ENCODE data around the gene TTLL5.

TTLL5 gene

DNA sequence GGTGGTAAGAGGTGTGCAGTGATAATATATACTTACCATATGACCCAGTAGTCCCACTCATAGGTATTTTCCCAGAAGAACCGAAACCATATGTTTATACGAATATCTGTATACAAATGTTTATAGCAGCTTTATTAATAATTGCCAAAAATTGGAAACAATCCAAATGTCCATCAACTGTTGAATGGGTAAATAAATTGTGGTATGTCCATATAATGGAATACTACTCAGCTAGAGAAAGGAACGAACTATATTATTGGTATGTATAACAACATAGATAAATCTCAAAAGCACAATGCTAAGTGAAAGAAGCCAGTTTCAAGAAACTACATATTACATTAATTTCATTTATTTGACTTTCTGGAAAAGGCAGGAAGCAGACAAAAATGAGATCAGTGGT is 66.1 kb downstream of the TTLL5 start:
- no peak overlapping the region for H2BK5ac ChIP-seq (ENCODE audit: low read depth, low read length, poor library complexity, severe bottlenecking)
- no peak overlapping the region for H3K4me2 ChIP-seq (ENCODE audit: low read length, poor library complexity, severe bottlenecking)
- no peak overlapping the region for H2BK120ac ChIP-seq (ENCODE audit: low read depth, low read length)

DNA sequence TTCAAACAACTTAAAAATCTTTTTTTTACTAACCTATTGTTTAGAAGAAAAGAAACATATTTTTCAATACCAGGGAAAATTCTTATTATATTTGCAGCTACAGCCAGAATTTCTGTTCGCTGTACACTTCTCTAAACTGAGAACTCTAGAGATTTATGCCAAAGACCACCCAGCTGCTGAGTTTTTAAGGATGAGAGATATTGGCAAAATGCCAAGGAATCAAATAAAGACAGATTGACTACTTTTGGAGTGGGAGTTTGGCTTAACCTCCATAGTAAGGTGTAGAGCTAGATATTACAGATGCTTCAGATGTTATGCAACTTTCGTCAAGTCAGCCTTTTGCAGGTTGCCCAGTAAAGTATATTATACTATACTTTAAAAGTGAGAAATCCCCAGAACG is 71.8 kb downstream of the TTLL5 start:
- Histone ChIP-seq H3K4me2 (ENCODE audit: low read length, poor library complexity, severe bottlenecking) (no peak overlapping the region), H2BK12ac (ENCODE audit: low read length in 2 of 2) (no peak overlapping the region), H3K14ac (ENCODE audit: low read length in 2 of 2) (no peak overlapping the region), H4K91ac (ENCODE audit: low read length) (no peak overlapping the region), H3K9ac (ENCODE audit: low read length) (no peak overlapping the region), H3K4ac (ENCODE audit: low read depth in 1 of 2, low read length in 2 of 2) (no peak overlapping the region), H3K36me3 (ENCODE audit: control insufficient read depth in 1 of 2, insufficient read depth in 2 of 2, low read depth in 1 of 2, low read length in 2 of 2) (peaks cover 3 to 59% of the 10 kb centered on the region in 2 experiments), H2BK15ac (ENCODE audit: low read depth, poor library complexity, severe bottlenecking) (no peak overlapping the region), H3K9me3 (ENCODE audit: control insufficient read depth, low read length) (no peaks in the 10 kb centered on the region), H2BK5ac (ENCODE audit: low read depth, low read length, poor library complexity, severe bottlenecking) (no peak overlapping the region), H2BK120ac (ENCODE audit: low read depth, low read length) (no peak overlapping the region), H3K27me3 (ENCODE audit: control insufficient read depth in 1 of 2, insufficient read depth in 1 of 2, low read length in 2 of 2) (no peaks in the 10 kb centered on the region), H3K79me1 (replicated peaks; ENCODE audit: low read length, poor library complexity, severe bottlenecking) (no peaks in the 10 kb centered on the region), H2AK5ac (ENCODE audit: low read length, severe bottlenecking) (no peak overlapping the region), H4K8ac (ENCODE audit: low read length) (no peak overlapping the region), H3K27ac (ENCODE audit: low read length, poor library complexity, severe bottlenecking) (no peak overlapping the region), H2AFZ (ENCODE audit: low read depth, low read length) (no peak overlapping the region), H3K18ac (ENCODE audit: low read depth in 1 of 2, low read length in 2 of 2) (no peak overlapping the region), H3K23ac (ENCODE audit: low read length in 2 of 2) (no peak overlapping the region), H3K4me3 (ENCODE audit: insufficient read depth in 1 of 2, low read depth in 1 of 2, low read length in 2 of 2) (no peak overlapping the region), H3K4me1 (ENCODE audit: control insufficient read depth, insufficient read depth, low read depth, low read length) (no peaks in the 10 kb centered on the region)
- DNase-seq: no peak
- 99% methylated on average over 3 of the region's 3 CpGs for WGBS

More for the DNA sequence above, 66.1 kb downstream of the TTLL5 start:
- Histone ChIP-seq H3K4ac (ENCODE audit: low read depth in 1 of 2, low read length in 2 of 2) (no peak overlapping the region), H3K23ac (ENCODE audit: low read length in 2 of 2) (no peak overlapping the region), H2BK12ac (ENCODE audit: low read length in 2 of 2) (no peak overlapping the region), H3K9ac (ENCODE audit: low read length) (no peak overlapping the region), H3K79me1 (replicated peaks; ENCODE audit: low read length, poor library complexity, severe bottlenecking) (peaks cover 3% of the 10 kb centered on the region), H2AFZ (ENCODE audit: low read depth, low read length) (no peak overlapping the region), H4K91ac (ENCODE audit: low read length) (no peak overlapping the region), H3K14ac (ENCODE audit: low read length in 2 of 2) (no peak overlapping the region), H3K36me3 (ENCODE audit: control insufficient read depth in 1 of 2, insufficient read depth in 2 of 2, low read depth in 1 of 2, low read length in 2 of 2) (peaks cover 5 to 22% of the 10 kb centered on the region in 2 experiments), H3K18ac (ENCODE audit: low read depth in 1 of 2, low read length in 2 of 2) (no peak overlapping the region), H2AK5ac (ENCODE audit: low read length, severe bottlenecking) (no peak overlapping the region), H3K27ac (ENCODE audit: low read length, poor library complexity, severe bottlenecking) (no peak overlapping the region), H2BK15ac (ENCODE audit: low read depth, poor library complexity, severe bottlenecking) (no peak overlapping the region), H3K9me3 (ENCODE audit: control insufficient read depth, low read length) (peaks cover 6% of the 10 kb centered on the region), H3K4me3 (ENCODE audit: insufficient read depth in 1 of 2, low read depth in 1 of 2, low read length in 2 of 2) (no peak overlapping the region), H3K4me1 (ENCODE audit: control insufficient read depth, insufficient read depth, low read depth, low read length) (no peaks in the 10 kb centered on the region), H3K27me3 (ENCODE audit: control insufficient read depth in 1 of 2, insufficient read depth in 1 of 2, low read length in 2 of 2) (no peaks in the 10 kb centered on the region), H4K8ac (ENCODE audit: low read length) (no peak overlapping the region)
- DNase-seq: no peak
- WGBS: no CpG with 5 or more reads among the region's 3 CpGs

DNA sequence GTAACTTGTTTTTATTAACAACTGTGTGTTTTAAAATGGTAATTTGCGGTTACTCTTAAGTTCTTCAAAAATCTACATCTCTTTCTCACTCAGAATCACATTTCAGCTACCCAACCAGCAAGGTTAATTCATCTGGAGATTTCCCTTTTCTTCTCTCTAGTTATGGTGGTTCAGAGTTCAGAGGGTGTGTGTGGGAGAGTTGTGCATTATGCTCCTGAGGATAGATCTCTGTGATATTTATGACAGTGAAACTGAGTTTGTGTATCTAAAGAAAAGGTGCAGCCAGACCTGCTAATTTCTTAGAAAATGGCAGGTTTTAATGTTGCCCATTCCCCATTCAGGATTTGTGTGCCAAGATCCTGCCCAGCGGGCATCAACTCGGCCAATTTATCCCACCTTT is 73.8 kb downstream of the TTLL5 start:
- 100% methylated on average over 2 of the region's 3 CpGs for WGBS
- Histone ChIP-seq H3K4me3 (ENCODE audit: insufficient read depth in 1 of 2, low read depth in 1 of 2, low read length in 2 of 2) (no peak overlapping the region), H2BK5ac (ENCODE audit: low read depth, low read length, poor library complexity, severe bottlenecking) (no peak overlapping the region), H3K36me3 (ENCODE audit: control insufficient read depth in 1 of 2, insufficient read depth in 2 of 2, low read depth in 1 of 2, low read length in 2 of 2) (peaks cover 3 to 55% of the 10 kb centered on the region in 2 experiments), H2BK120ac (ENCODE audit: low read depth, low read length) (no peak overlapping the region), H2AK5ac (ENCODE audit: low read length, severe bottlenecking) (no peak overlapping the region), H2BK15ac (ENCODE audit: low read depth, poor library complexity, severe bottlenecking) (no peak overlapping the region), H4K8ac (ENCODE audit: low read length) (no peak overlapping the region), H3K9me3 (ENCODE audit: control insufficient read depth, low read length) (no peaks in the 10 kb centered on the region), H3K4me2 (ENCODE audit: low read length, poor library complexity, severe bottlenecking) (no peak overlapping the region), H3K23ac (ENCODE audit: low read length in 2 of 2) (no peak overlapping the region), H3K27me3 (ENCODE audit: control insufficient read depth in 1 of 2, insufficient read depth in 1 of 2, low read length in 2 of 2) (no peaks in the 10 kb centered on the region), H3K14ac (ENCODE audit: low read length in 2 of 2) (no peak overlapping the region), H4K91ac (ENCODE audit: low read length) (no peak overlapping the region), H3K18ac (ENCODE audit: low read depth in 1 of 2, low read length in 2 of 2) (no peak overlapping the region), H3K79me1 (replicated peaks; ENCODE audit: low read length, poor library complexity, severe bottlenecking) (peaks cover 2% of the 10 kb centered on the region), H3K4me1 (ENCODE audit: control insufficient read depth, insufficient read depth, low read depth, low read length) (no peaks in the 10 kb centered on the region), H3K4ac (ENCODE audit: low read depth in 1 of 2, low read length in 2 of 2) (no peak overlapping the region), H2AFZ (ENCODE audit: low read depth, low read length) (no peak overlapping the region), H2BK12ac (ENCODE audit: low read length in 2 of 2) (no peak overlapping the region), H3K9ac (ENCODE audit: low read length) (no peak overlapping the region), H3K27ac (ENCODE audit: low read length, poor library complexity, severe bottlenecking) (no peak overlapping the region)
- no peak for DNase-seq

DNA sequence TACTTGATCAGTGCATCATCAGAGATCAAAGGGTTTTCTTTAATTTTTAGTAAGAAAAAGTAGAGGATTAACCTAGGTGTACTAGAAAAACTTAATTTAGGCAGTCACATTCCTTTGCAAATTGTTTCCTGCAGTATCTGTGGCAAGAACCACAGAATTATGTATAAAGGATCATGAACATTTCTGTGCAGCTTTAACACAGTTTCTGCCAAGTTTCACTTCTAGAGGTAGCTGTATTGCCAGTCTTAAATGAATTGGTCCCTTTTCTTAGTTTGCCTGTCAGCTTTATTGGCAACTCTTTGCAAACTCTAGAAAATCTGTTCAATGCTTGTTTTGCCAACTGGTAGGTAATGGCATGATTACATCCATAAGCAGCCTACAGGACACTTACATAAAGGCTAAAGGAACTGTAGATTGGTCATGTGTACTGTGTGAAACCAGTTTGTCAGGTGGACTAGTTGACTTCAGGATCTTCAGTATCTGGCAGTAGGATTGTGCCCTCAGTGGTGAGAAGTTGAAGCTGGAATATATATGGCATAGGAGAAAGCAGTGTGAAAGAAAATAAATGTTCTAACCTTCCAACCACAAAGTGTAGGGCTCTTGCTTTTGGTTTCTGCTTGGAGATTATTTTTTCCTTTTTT is 75.9 kb downstream of the TTLL5 start:
- no peak overlapping the region for H2BK12ac ChIP-seq (ENCODE audit: low read length in 2 of 2)
- no peak overlapping the region for H3K9ac ChIP-seq (ENCODE audit: low read length)
- H3K4me3 ChIP-seq (ENCODE audit: insufficient read depth in 1 of 2, low read depth in 1 of 2, low read length in 2 of 2): no peak overlapping the region
- peaks cover 3% of the 10 kb centered on the region for H3K79me1 ChIP-seq (replicated peaks; ENCODE audit: low read length, poor library complexity, severe bottlenecking)
- H4K91ac ChIP-seq (ENCODE audit: low read length): no peak overlapping the region
- no peak overlapping the region for H3K4me2 ChIP-seq (ENCODE audit: low read length, poor library complexity, severe bottlenecking)
- H2AK5ac ChIP-seq (ENCODE audit: low read length, severe bottlenecking): no peak overlapping the region
- H3K23ac ChIP-seq (ENCODE audit: low read length in 2 of 2): no peak overlapping the region
- no peak overlapping the region for H2AFZ ChIP-seq (ENCODE audit: low read depth, low read length)
- no peak overlapping the region for H4K8ac ChIP-seq (ENCODE audit: low read length)
- no peak for DNase-seq
- peaks cover 3 to 52% of the 10 kb centered on the region in 2 experiments for H3K36me3 ChIP-seq (ENCODE audit: control insufficient read depth in 1 of 2, insufficient read depth in 2 of 2, low read depth in 1 of 2, low read length in 2 of 2)
- no peak overlapping the region for H3K27ac ChIP-seq (ENCODE audit: low read length, poor library complexity, severe bottlenecking)
- no peak overlapping the region for H3K18ac ChIP-seq (ENCODE audit: low read depth in 1 of 2, low read length in 2 of 2)
- H3K4ac ChIP-seq (ENCODE audit: low read depth in 1 of 2, low read length in 2 of 2): no peak overlapping the region
- H2BK15ac ChIP-seq (ENCODE audit: low read depth, poor library complexity, severe bottlenecking): no peak overlapping the region
- H3K4me1 ChIP-seq (ENCODE audit: control insufficient read depth, insufficient read depth, low read depth, low read length): no peaks in the 10 kb centered on the region
- H3K14ac ChIP-seq (ENCODE audit: low read length in 2 of 2): no peak overlapping the region
- H2BK120ac ChIP-seq (ENCODE audit: low read depth, low read length): no peak overlapping the region
- H3K9me3 ChIP-seq (ENCODE audit: control insufficient read depth, low read length): no peaks in the 10 kb centered on the region
- H3K27me3 ChIP-seq (ENCODE audit: control insufficient read depth in 1 of 2, insufficient read depth in 1 of 2, low read length in 2 of 2): no peaks in the 10 kb centered on the region
- no peak overlapping the region for H2BK5ac ChIP-seq (ENCODE audit: low read depth, low read length, poor library complexity, severe bottlenecking)
